HG02840 (cell line): Measurements from ENCODE around the gene RORB.

ENCODE experiments used
- ATAC-seq: cut with Tn5 transposase; IDR thresholded peaks from one replicate; pipeline ENCODE4 v1.9.1; 2021; ENCODE audit warnings: mild to moderate bottlenecking, moderate library complexity, moderate number of reproducible peaks; ENCODE audit not compliant: unreplicated experiment, low FRiP score

RORB gene

GRCh38 chr9:74577956-74578355, 80.8 kb downstream of the RORB start:
- ATAC-seq, result no peak

GRCh38 chr9:74589576-74589975, 92.4 kb downstream of the RORB start:
- ATAC-seq, result no peak

GRCh38 chr9:74595286-74595685, 98.2 kb downstream of the RORB start:
- no peak for ATAC-seq

GRCh38 chr9:74598874-74599273, 101.7 kb downstream of the RORB start:
- ATAC-seq, result no peak

GRCh38 chr9:74609671-74610405, 112.7 kb downstream of the RORB start:
- no peak for ATAC-seq

GRCh38 chr9:74610523-74611061, 113.5 kb downstream of the RORB start:
- no peak for ATAC-seq

- no peak for ATAC-seq
Measured at GRCh38 chr9:74630228-74630627, 133.1 kb downstream of the RORB start.

GRCh38 chr9:74639112-74639511, 142.0 kb downstream of the RORB start:
- ATAC-seq, result no peak

- no peak for ATAC-seq
Measured at GRCh38 chr9:74642376-74642775, 145.2 kb downstream of the RORB start.

- ATAC-seq, result no peak
Measured at GRCh38 chr9:74643303-74643923, 146.3 kb downstream of the RORB start.

- ATAC-seq, result no peak
Measured at GRCh38 chr9:74644023-74644422, 146.9 kb downstream of the RORB start.

- ATAC-seq, result no peak
Measured at GRCh38 chr9:74645007-74645639, 148.0 kb downstream of the RORB start.

GRCh38 chr9:74653410-74654080, 156.4 kb downstream of the RORB start:
- ATAC-seq, result no peak

GRCh38 chr9:74662674-74663073, 165.5 kb downstream of the RORB start:
- no peak for ATAC-seq

- no peak for ATAC-seq
Measured at GRCh38 chr9:74663439-74663838, 166.3 kb downstream of the RORB start.

GRCh38 chr9:74666625-74667316, 169.6 kb downstream of the RORB start:
- no peak for ATAC-seq

GRCh38 chr9:74672237-74672636, 175.1 kb downstream of the RORB start:
- ATAC-seq, result no peak

- no peak for ATAC-seq
Measured at GRCh38 chr9:74674077-74674476, 176.9 kb downstream of the RORB start.

GRCh38 chr9:74681906-74682305, 184.8 kb downstream of the RORB start:
- no peak for ATAC-seq

GRCh38 chr9:74683322-74683721, 186.2 kb downstream of the RORB start:
- no peak for ATAC-seq
